Measurements from ENCODE around the gene LAD1.

LAD1 gene

DNA sequence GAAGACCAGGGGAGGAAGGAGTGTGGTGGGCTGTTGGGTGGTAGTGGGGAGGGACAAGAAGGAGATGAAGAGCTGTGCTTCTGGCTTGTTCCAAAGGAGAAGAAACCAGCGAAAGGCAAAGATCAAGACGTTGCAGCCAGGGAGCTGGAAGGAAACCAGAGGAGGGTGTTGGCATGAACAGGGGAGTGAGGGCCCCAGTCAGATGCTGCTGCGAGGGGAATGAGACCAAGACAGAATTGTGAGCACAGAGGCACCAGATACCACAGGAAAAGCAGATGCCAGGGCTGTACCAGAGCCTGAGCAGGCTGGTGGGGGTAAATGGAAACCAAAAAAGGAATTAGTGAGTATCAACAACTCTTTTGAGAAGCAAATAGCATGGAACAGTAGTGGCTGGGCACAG is 6.0 kb downstream of the LAD1 start:
- Histone ChIP-seq H3K27me3 (replicated peaks; ENCODE audit: control insufficient read depth, insufficient read depth, low read length) (no peaks in the 10 kb centered on the region), H3K36me3 (ENCODE audit: control insufficient read depth, insufficient read depth, low read length) (no peaks in the 10 kb centered on the region), H3K4me3 (replicated peaks; ENCODE audit: low read depth, low read length) (no peak overlapping the region)
- TF ChIP-seq, protein P1, sequence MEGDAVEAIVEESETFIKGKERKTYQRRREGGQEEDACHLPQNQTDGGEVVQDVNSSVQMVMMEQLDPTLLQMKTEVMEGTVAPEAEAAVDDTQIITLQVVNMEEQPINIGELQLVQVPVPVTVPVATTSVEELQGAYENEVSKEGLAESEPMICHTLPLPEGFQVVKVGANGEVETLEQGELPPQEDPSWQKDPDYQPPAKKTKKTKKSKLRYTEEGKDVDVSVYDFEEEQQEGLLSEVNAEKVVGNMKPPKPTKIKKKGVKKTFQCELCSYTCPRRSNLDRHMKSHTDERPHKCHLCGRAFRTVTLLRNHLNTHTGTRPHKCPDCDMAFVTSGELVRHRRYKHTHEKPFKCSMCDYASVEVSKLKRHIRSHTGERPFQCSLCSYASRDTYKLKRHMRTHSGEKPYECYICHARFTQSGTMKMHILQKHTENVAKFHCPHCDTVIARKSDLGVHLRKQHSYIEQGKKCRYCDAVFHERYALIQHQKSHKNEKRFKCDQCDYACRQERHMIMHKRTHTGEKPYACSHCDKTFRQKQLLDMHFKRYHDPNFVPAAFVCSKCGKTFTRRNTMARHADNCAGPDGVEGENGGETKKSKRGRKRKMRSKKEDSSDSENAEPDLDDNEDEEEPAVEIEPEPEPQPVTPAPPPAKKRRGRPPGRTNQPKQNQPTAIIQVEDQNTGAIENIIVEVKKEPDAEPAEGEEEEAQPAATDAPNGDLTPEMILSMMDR (IDR thresholded peaks at IDR 0.05; ENCODE audit: insufficient read depth, low read length, poor library complexity, severe bottlenecking): no peak
- DNase-seq (ENCODE audit: extremely low read depth, insufficient read length): no peak

DNA sequence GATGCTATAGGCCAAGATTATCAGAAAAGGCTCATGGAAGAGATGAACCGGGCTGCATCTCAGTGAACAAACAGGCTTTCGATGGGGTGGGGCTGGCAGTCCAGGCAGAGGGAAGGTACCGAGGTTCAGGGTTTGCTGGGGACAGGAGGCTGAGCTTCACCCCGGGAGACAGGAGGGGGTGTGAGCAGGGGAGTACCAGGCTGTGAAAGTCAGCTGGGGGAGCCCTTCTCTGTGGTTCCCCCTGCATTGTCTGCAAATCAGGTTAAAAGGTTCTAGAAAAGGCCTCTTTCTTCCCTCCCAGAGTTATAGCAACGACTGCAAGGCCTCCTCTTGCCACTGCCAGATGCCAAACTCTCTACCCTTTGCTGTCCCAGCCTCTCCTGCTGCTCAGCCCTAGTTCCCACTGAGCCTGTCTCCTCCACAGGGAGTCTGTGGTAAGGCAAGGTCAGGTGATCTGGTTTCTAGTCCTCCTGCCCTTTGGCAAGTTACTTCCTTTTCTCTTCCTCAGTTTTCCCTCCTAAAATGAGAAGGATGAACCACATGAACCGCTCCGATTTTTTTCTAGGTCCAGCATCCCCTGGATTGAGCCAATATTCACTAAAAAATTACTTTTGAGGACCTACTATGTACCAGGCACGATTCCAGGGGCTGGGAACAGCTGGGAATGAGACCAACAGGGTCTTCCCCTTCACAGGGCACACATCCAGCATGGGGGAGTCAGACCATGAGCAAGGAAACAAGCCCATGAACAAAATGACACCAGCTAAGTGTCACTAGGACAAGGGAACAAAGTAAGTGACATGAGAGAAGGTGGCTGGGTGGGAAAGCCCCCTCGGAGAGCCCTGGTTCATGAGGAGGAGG is 7.2 kb downstream of the LAD1 start:
- Histone ChIP-seq H3K27me3 (replicated peaks; ENCODE audit: control insufficient read depth, insufficient read depth, low read length) (no peaks in the 10 kb centered on the region; the same call in 1 of the 2 replicates), H3K36me3 (ENCODE audit: control insufficient read depth, insufficient read depth, low read length) (no peaks in the 10 kb centered on the region), H3K4me3 (replicated peaks; ENCODE audit: low read depth, low read length) (no peak overlapping the region)
- no peak for DNase-seq (ENCODE audit: extremely low read depth, insufficient read length)
- TF ChIP-seq, protein P1 (IDR thresholded peaks at IDR 0.05; ENCODE audit: insufficient read depth, low read length, poor library complexity, severe bottlenecking): no peak

- TF ChIP-seq, protein P1 (IDR thresholded peaks at IDR 0.05; ENCODE audit: insufficient read depth, low read length, poor library complexity, severe bottlenecking): no peak
- H3K27me3 ChIP-seq (replicated peaks; ENCODE audit: control insufficient read depth, insufficient read depth, low read length): no peaks in the 10 kb centered on the region; the same call in 1 of the 2 replicates
- no peak overlapping the region for H3K4me3 ChIP-seq (replicated peaks; ENCODE audit: low read depth, low read length)
- DNase-seq (ENCODE audit: extremely low read depth, insufficient read length): no peak
- H3K36me3 ChIP-seq (ENCODE audit: control insufficient read depth, insufficient read depth, low read length): no peaks in the 10 kb centered on the region
These were observed 7.9 kb downstream of the LAD1 start for GRCh38 chr1:201391225-201391624.

DNA sequence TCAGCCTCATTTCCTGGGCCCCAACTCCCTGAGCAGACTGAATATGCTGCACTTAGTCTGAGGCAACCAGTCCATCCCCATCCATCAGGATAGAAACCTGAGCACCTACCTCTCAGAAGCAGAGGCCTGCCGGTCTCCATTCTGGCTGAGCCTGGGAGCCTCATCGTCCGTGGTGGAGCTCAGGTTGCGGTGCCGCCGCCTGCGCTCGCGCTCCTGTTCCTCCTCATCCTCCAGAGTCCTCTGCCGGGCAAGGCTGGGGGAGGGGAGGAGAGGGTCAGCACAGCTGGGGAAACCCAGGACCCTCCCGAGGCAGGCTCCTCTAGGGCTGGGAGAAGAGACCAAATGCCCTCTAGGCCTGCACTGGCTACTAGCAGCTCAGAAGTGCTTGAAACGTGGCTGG is 10.1 kb downstream of the LAD1 start:
- no peaks in the 10 kb centered on the region for H3K36me3 ChIP-seq (ENCODE audit: control insufficient read depth, insufficient read depth, low read length)
- H3K4me3 ChIP-seq (replicated peaks; ENCODE audit: low read depth, low read length): no peak overlapping the region
- no peak for DNase-seq (ENCODE audit: extremely low read depth, insufficient read length)
- no peaks in the 10 kb centered on the region; the same call in 1 of the 2 replicates for H3K27me3 ChIP-seq (replicated peaks; ENCODE audit: control insufficient read depth, insufficient read depth, low read length)
- TF ChIP-seq, protein P1 (IDR thresholded peaks at IDR 0.05; ENCODE audit: insufficient read depth, low read length, poor library complexity, severe bottlenecking): no peak

DNA sequence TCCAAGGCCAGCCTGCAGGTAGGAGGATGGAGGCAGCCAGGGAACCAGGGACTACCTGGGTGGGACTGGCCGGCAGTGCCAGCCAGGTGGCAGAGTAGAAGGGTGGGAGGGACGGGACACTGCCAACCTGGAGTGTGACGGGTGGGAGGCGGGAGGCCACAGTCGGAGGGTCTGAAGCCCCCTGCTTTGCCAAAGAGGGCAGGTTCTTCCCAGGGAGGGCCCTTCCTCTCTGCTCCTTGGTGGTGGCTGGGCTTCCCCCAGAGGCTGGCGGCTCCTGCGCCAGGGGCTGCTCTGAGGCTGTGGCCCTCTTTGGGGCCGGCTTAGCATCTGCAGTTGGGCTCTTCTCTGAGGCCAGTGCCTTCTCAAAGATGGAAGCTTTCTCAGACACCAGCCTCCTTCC is 12.9 kb downstream of the LAD1 start:
- Histone ChIP-seq H3K27me3 (replicated peaks; ENCODE audit: control insufficient read depth, insufficient read depth, low read length) (peaks cover 2% of the 10 kb centered on the region), H3K36me3 (ENCODE audit: control insufficient read depth, insufficient read depth, low read length) (no peaks in the 10 kb centered on the region), H3K4me3 (replicated peaks; ENCODE audit: low read depth, low read length) (no peak overlapping the region)
- TF ChIP-seq, protein P1 (IDR thresholded peaks at IDR 0.05; ENCODE audit: insufficient read depth, low read length, poor library complexity, severe bottlenecking): no peak
- DNase-seq (ENCODE audit: extremely low read depth, insufficient read length): no peak

All from GM06990 (cell line).